PC-9 (cell line): ENCODE results near the gene IFITM10.

ENCODE experiments used
- EZH2 ChIP-seq: fragments of 200-600 bp; sonication (generic); IDR thresholded peaks from 2 replicates; pipeline ENCODE4 v1.8.0; 2017; ENCODE audit warnings: antibody characterized with exemption, low read depth
- TF ChIP-seq, protein P1 (sequence below): fragments of 200-600 bp; sonication (generic); conservative IDR thresholded peaks from 2 replicates; pipeline ENCODE4 v1.6.1; 2017; ENCODE audit warnings: mixed run types, antibody characterized with exemption, mild to moderate bottlenecking, moderate library complexity

DNA sequence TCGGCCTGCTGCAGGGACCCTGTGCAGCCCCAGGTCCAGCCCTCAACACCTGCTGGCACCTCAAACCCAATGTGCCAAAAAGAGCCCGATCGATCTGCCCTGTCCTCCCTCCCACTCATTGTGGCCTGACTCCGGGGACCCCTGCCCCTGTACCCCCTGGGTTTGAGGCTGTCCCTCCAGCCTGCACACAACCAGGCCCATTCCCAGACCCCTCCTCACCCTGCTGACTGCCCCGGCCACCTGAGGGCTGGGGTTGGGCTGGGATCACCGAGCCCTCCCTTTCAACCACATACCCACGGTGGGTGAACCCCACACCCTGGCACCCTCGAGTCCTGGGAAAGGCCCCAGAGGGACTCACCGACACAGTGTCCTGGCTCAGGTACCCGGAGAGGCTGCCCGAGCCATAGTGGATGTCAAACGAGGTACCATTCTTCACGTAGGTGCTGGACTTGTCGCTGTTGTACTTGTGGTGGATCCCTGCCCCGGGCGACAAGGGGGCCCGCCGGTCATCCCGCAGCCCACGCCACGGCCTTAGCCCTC lies 8.3 kb upstream of the IFITM10 start:
- TF ChIP-seq, protein P1, sequence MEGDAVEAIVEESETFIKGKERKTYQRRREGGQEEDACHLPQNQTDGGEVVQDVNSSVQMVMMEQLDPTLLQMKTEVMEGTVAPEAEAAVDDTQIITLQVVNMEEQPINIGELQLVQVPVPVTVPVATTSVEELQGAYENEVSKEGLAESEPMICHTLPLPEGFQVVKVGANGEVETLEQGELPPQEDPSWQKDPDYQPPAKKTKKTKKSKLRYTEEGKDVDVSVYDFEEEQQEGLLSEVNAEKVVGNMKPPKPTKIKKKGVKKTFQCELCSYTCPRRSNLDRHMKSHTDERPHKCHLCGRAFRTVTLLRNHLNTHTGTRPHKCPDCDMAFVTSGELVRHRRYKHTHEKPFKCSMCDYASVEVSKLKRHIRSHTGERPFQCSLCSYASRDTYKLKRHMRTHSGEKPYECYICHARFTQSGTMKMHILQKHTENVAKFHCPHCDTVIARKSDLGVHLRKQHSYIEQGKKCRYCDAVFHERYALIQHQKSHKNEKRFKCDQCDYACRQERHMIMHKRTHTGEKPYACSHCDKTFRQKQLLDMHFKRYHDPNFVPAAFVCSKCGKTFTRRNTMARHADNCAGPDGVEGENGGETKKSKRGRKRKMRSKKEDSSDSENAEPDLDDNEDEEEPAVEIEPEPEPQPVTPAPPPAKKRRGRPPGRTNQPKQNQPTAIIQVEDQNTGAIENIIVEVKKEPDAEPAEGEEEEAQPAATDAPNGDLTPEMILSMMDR, result no peak
- no peak for TF ChIP-seq EZH2
